GM12891 (cell line): ENCODE data around the gene TRAPPC8.

Source experiments
- POLR2A ChIP-seq: IDR thresholded peaks from 2 replicates; pipeline ENCODE4 v1.6.1; 2011; ENCODE audit warnings: low read depth, low read length, control low read depth
- POLR2AphosphoS5 ChIP-seq: IDR thresholded peaks from 2 replicates; pipeline ENCODE4 v1.6.1; 2011; ENCODE audit warnings: low read depth, low read length, control low read depth
- SPI1 ChIP-seq: IDR thresholded peaks from 2 replicates; pipeline ENCODE4 v1.6.1; 2011; ENCODE audit warnings: low read depth, low read length, control low read depth
- TAF1 ChIP-seq: IDR thresholded peaks from 2 replicates; pipeline ENCODE4 v1.6.1; 2011; ENCODE audit warnings: low read depth, low read length, control low read depth

DNA sequence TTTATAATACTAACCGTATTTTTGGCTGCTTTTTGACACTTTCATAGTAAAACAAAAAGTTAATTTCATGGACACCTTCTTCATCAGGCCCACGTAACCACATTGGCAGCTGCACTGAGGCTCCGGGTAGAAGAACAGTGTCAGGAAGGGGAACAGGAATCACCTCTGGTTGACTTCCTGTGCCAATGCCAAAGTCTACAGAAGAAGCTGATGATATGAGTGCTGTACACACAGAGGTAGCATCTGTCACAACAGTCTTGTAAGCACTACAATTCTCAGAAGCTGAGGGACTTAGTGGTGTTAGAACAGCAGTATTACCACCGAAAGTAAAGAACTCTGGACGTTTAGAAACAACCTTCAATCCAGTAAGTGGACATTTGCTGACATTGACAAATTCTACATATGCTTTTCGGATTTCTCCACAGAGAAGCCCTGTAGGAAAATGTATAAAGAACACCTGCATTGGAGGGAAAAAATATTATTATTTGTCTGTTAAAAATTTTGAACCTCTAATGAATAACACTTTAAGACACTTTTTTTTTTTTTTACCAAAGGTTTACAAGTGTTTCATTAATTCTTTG, 85.3 kb downstream of the TRAPPC8 start:
- no peak for TF ChIP-seq SPI1
- TF ChIP-seq POLR2AphosphoS5: no peak
- TF ChIP-seq POLR2A: no peak
- no peak for TF ChIP-seq TAF1
